Body of pancreas (tissue), 4 donors: Measurements from ENCODE around the gene BCAR1.

Experiments
- POLR2A ChIP-seq, 3 donors: fragments of 450-650 bp; IDR thresholded peaks; one replicate each; pipeline ENCODE4 v1.6.1; 2016; ENCODE audit warnings: antibody characterized with exemption in 3 of 3, mild to moderate bottlenecking in 2 of 3
- TF ChIP-seq, protein P1 (sequence below), 7 experiments: fragments of 450-650 bp in 4 of 7; fragments of 200-600 bp in 3 of 7; sonication (generic) in 3 of 7; IDR thresholded peaks; one replicate each; pipeline ENCODE4 v1.5.1; 2016 to 2019; ENCODE audit warnings: antibody characterized with exemption in 7 of 7

DNA sequence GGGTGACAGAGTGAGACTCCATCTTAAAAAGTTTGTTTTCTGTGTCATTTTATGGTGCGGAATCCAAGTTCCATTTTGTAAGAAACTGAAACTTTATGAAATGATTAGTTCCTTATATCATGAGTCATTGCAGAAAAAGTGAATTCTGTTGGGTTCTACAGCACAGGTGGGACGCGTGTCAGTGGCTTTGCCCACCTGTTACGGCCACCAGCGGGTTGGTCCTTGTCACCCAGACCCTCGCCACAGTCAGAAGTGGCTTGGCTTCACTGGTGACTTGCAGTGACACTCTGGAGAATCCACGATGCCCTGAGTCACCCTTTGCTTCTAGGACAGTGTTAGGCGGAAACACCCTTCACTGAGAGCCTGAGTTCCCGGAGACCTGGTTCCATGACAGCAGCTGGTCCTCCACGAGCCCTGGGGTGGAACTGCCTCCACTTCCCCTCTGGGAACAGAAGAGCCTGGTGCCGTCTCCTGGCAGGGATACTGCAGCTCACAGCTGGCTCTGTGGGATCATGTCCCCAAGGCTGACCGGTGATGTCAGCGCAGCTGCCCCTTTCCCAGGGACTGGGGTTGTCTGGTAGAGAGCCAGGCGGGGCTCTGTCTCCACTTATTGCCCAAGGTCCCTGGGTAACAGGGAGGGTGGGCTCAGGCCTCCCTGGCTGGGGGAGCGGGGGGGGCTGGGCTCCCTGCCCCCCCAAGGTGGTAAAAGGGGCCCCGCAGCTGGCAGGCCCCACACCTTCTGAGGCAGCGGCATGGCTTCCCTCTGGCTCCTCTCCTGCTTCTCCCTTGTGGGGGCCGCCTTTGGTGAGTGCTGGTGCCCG is 33.0 kb downstream of the BCAR1 start, which contains the start of gene CTRB1:
- peak; percentile 85 to 96 (median 96) for TF ChIP-seq POLR2A (IDR thresholded peaks at IDR 0.05)
- TF ChIP-seq, protein P1, sequence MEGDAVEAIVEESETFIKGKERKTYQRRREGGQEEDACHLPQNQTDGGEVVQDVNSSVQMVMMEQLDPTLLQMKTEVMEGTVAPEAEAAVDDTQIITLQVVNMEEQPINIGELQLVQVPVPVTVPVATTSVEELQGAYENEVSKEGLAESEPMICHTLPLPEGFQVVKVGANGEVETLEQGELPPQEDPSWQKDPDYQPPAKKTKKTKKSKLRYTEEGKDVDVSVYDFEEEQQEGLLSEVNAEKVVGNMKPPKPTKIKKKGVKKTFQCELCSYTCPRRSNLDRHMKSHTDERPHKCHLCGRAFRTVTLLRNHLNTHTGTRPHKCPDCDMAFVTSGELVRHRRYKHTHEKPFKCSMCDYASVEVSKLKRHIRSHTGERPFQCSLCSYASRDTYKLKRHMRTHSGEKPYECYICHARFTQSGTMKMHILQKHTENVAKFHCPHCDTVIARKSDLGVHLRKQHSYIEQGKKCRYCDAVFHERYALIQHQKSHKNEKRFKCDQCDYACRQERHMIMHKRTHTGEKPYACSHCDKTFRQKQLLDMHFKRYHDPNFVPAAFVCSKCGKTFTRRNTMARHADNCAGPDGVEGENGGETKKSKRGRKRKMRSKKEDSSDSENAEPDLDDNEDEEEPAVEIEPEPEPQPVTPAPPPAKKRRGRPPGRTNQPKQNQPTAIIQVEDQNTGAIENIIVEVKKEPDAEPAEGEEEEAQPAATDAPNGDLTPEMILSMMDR (IDR thresholded peaks at IDR 0.05), result no peak
